ENCODE data around the gene SMURF1. TPM values are rescaled to one million over a fixed set of nuclear protein-coding genes. Genes with fewer than 3 reads are reported as not detected.
A peak's percentile ranks its signal among the peaks of the same experiment; 100 is the strongest.

Gene SMURF1
- total RNA-seq, result 10 to 100 TPM; 33.0 to 54.4 (median 45.9) TPM

DNA sequence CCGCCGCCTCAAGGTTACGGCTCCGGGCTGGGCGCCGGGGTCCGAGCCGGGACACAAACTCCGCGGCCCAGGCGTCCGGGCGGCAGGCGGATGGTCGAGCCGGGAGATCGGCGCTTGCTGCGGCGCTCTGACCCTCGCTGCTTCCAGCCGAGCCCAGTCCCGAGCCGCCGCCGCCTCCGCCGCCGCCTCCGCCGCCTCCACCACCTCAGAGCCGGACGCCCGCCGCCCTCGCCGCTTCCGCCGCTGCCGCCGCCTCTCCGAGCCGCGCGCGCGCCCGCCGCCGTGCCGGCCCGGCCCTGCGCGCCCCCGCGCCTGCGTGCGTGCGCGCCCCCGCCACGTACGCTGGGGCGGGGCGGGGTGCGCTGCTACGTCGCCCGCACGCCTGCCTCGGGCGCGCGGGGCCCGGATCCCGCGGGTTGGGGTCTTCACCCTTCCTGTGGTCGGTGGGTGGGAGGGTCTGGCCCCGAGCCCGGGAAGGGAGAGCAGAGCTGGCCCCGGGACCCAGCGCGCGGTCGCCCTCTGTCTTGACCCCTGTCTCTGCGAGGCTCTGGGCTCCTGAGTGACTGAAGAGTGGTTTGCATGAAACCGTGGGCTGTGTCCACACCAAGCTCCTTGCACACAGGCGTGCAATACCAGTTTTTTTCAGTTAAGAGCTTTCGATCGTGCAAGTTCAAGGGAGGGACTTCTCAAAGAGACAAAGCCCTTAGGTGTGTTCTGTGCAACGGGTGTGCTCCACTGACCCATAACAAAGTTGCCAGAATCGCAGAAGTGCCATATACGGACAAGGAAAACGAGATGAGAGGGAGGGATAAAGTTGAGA, at the start of gene SMURF1:
Gene SMURF1 (minus strand): TSS at position 256 of the 820 bp plus-strand sequence. CDS start 328 bp downstream, outside the sequence.
- ATAC-seq (ENCODE audit: low FRiP score in 2 of 2) (peak; percentile 65 to 82), DNase-seq (peak; percentile 64 to 96)
- Histone ChIP-seq H3K27ac (peak within 1 kb of the TSS; percentile 93 to 100 (median 100)), H3K36me3 (no peaks in the 10 kb centered on the region), H3K4me1 (peaks cover 15 to 37% (median 27%) of the 10 kb centered on the region in 4 donors), H3K27me3 (no peaks in the 10 kb centered on the region), H3K4me3 (peak within 1 kb of the TSS; percentile 68 to 100 (median 92)), H3K9me3 (no peaks in the 10 kb centered on the region)
- WGBS, 2 donors, result 0 to 1% methylated on average over 8 to 13 of the region's 94 CpGs
- TF ChIP-seq CTCF (IDR thresholded peaks at IDR 0.05), result peak in 2 of 6 experiments; percentile 16 to 27
- TF ChIP-seq EP300 (IDR thresholded peaks at IDR 0.05), result no peak
- peak in 1 of 2 donors; percentile 60 for TF ChIP-seq POLR2AphosphoS5 (IDR thresholded peaks at IDR 0.05)
- TF ChIP-seq POLR2A (IDR thresholded peaks at IDR 0.05), result peak in 2 of 4 donors; percentile 76 to 79

GRCh38 chr7:99191869-99192596, 48.1 kb upstream of the SMURF1 start:
- Histone ChIP-seq H3K27ac (no peak overlapping the region), H3K4me3 (no peak overlapping the region), H3K9me3 (no peaks in the 10 kb centered on the region), H3K4me1 (no peaks in the 10 kb centered on the region), H3K27me3 (no peaks in the 10 kb centered on the region), H3K36me3 (no peaks in the 10 kb centered on the region)
- ATAC-seq (ENCODE audit: low FRiP score in 2 of 2) (no peak), DNase-seq (no peak)
- TF ChIP-seq EP300 (IDR thresholded peaks at IDR 0.05) (no peak), POLR2A (IDR thresholded peaks at IDR 0.05) (no peak), POLR2AphosphoS5 (IDR thresholded peaks at IDR 0.05) (no peak), CTCF (IDR thresholded peaks at IDR 0.05) (no peak)
- 89% methylated on average over 5 of the region's 5 CpGs for WGBS, 2 donors

- no peak overlapping the region for H3K27ac ChIP-seq
- no peak for DNase-seq
- H3K4me3 ChIP-seq, result no peak overlapping the region
- H3K36me3 ChIP-seq, result no peaks in the 10 kb centered on the region
- no peak for TF ChIP-seq EP300 (IDR thresholded peaks at IDR 0.05)
- no peak for TF ChIP-seq POLR2AphosphoS5 (IDR thresholded peaks at IDR 0.05)
- no peak for TF ChIP-seq CTCF (IDR thresholded peaks at IDR 0.05)
- TF ChIP-seq POLR2A (IDR thresholded peaks at IDR 0.05), result no peak
- H3K9me3 ChIP-seq, result no peaks in the 10 kb centered on the region
- WGBS, 2 donors, result 59% methylated on average over 7 of the region's 7 CpGs
- no peak for ATAC-seq (ENCODE audit: low FRiP score in 2 of 2)
- no peaks in the 10 kb centered on the region for H3K4me1 ChIP-seq
- no peaks in the 10 kb centered on the region for H3K27me3 ChIP-seq
Observed at GRCh38 chr7:99190359-99191009, 46.6 kb upstream of the SMURF1 start.

- Histone ChIP-seq H3K36me3 (no peaks in the 10 kb centered on the region), H3K4me1 (peaks cover 0 to 2% (median 0%) of the 10 kb centered on the region in 4 donors), H3K27me3 (no peaks in the 10 kb centered on the region), H3K27ac (no peak overlapping the region), H3K9me3 (no peaks in the 10 kb centered on the region), H3K4me3 (no peak overlapping the region)
- WGBS, 2 donors, result 76 to 91% methylated on average over 1 of the region's 1 CpG
- no peak for ATAC-seq (ENCODE audit: low FRiP score in 2 of 2)
- DNase-seq, result no peak
- TF ChIP-seq CTCF (IDR thresholded peaks at IDR 0.05) (no peak), EP300 (IDR thresholded peaks at IDR 0.05) (no peak), POLR2AphosphoS5 (IDR thresholded peaks at IDR 0.05) (no peak), POLR2A (IDR thresholded peaks at IDR 0.05) (no peak)
Observed at GRCh38 chr7:99189222-99189621, 45.3 kb upstream of the SMURF1 start.
